Brain pericyte (primary cell): ENCODE results near the gene HNRNPA1.
"Not testable (repeated sequence)": the region's sequence is repeated elsewhere in the genome, so short reads cannot be mapped to it uniquely, and the experiment has no call there.

Experiments used
- DNase-seq: peaks from one replicate; pipeline ENCODE4 v3.0.0-alpha.2; 2012; ENCODE audit warnings: low read depth, low spot score

The HNRNPA1 gene

DNA sequence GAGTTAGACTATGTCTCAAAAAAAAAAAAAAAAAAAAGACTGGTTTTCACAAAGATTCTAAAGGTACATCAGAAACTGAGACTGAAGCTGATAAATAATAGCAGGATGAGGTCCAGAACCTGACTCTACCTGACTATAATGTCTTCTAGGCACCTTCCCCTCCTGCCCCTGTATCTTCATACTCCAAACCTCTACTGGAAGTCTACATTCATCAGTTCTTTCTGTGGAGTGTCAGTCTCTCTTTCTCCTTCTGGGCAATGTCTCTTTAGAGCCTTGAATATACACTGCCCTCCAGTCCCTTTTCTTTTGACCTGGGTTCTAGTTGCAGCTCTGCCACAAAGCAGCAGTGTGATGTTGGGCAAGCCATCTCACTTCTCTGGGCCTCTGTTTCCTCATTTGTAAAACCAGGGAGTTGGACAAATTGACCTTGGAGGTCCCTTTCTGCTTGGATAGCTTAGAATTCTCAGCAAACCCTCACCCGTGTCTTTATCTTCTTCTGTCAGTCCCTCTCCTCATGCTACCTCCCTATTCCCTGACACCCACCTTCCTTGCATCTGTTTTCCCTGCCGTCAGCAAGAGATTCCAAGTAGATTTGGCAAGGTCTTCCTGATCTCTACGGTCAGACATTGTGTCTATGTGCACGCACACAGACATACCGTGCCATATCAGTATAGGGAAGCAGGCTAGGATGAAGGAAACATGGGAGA, 16.0 kb downstream of the HNRNPA1 start:
- no peak for DNase-seq

DNA sequence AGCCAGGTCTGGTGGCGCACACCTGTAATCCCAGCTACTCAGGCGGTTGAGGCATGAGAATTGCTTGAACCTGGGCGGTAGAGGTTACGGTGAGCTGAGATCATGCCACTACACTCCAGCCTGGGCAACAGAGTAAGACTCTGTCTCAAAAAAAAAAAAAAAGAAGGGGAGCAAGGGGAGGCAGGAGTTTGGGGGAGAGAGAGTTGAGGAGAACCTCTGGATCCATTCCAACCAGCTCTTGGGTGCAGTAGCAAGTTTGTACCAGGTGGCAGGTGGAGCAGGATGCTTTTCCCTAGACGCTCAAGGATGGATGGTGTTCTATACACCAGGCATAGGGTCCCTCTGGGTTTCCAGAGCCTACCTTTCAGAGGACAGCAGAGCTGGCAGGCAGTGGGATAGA, 18.4 kb downstream of the HNRNPA1 start:
- DNase-seq = no peak

DNA sequence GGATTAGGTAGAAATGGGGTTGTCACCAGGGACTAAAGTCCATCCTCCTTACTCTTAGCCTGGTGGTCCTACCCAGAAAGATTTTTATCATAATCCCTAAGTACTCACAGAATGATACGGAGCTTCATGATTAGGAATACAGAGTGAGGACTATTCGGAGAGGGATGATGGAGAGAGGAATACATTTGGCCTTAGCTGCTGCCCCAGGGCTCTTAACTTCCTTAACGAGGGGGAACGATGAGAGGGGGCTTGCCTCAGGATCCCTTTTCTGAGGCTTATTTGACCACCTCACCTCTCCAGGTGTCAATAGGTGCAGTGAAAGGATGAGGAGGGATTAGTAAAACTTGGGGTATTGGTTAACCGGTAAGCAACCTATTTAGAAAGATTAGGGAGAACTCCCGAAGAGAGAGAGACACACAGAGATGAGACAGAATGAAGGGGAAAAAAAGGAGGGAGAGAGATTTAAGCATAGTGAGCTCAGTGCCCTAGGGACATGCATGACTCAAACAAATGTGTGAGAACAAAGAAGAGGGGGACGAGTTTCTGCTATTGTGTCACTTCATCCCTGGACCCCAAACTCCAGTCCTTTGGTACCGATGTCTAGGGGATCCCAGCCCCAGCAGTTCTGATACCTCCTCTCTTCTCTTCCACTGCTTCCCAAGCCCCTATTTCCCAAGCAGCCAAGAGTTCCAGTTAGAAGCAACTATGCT, 19.1 kb downstream of the HNRNPA1 start:
- no peak for DNase-seq

DNA sequence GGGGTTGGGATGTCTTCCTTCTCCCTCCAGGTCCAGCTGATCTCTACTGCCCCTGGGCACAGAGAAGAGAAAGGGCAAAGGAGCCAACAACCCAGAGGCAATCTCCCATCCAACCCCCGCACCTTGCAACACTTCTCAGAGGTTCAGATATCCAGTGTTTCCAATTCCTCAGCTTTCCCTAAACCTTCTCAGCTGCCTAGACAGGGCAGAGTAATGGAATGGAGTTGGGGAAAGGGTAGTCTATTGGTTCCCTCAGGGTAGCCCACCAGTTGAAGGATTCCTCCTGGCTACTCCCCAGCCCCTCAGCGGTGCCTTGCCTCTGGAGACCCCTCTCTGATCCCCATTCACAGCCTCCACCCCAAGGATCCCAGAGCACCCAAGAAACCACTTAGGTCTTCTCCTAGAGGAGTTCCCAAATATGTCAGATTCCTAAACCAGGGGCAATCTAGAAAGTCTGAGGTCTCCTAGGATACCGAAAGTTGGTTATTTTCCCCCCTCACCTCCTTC, 19.8 kb downstream of the HNRNPA1 start:
- no peak for DNase-seq

DNA sequence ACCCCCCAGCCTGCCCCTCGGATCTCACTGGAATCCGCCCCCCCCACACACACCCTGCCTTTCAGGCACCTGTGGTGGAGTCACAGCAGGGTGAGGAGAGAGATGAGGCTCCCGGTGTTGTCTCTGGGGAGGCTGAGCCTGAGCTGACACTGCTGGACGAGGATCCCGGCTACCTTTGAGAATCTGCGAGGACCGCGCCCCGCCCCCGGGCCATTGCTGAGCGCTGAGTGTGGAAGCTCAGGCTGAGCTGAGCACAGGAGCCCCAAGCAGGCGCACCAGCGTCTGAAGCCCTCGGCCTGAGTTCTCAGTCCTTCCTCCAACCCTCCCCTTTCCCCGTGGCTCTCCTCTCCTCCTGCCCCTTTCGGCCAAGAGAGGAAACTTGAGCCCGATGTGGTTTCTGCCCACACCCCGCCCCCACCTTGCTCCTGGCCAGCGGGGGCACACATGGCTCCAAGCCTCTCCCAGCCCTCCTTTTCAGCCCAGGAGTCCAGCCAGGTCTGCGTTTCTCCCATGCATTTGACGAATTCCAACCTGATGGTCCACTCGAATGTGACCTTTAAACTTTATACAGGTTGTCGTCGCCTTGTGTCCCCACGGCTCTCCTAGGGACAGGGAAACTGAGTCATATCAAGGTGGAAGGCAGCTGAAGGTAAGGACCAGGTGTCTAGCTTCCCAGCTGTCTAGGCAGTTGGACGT, 20.4 kb downstream of the HNRNPA1 start, which contains the start of gene NFE2:
Gene NFE2 (minus strand): TSS at position 284 of the 696 bp plus-strand sequence. CDS start 5,767 bp downstream, outside the sequence.
- DNase-seq = no peak

DNA sequence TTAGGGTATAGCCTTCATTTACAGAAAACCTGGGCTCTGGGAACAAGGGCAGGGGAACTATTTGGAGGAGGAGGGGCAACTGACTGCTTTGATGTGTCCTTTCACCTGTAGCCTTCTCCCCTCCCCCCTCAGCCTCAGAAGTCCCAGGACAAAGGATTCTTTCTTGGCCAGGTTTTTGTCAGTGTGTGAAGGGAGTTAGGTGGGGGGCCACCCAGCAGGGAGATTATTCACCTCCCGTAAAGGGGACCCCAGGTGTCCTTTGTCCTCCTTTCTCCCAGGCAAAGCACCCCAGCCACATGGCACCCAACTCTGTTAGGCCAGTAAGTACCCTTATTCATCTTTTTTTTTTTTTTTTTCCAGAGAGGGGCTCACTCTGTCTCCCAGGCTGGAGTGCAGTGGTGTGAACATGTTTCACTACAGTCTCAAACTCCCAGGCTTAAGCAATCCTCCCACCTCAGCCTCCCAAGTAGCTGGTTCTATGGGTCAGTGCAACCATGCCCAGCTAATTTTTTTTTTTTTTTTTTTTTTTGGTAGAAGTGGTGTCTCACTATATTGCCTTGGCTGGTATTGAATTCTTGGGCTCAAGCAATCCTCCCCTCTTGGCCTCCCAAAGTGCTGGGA, 21.0 kb downstream of the HNRNPA1 start:
- no peak for DNase-seq

DNA sequence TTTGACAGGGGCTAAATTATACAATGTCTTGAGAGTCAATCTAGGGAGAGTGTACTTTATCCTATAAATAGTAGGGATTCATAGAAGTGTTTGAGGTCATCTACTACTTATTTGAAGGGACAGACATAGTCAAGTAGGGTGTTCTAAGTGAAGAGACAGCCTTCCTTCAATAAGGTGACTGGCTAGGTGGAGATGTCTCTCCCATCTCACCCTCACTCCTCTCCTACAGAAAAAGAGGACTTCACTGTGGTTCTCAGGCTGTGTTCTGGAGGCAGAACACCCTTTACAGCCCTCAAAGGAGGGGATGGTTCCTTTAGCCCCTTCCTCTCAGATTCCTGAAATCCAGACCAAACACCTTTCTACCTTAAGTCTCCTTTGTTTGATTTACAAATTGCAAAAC, 23.1 kb downstream of the HNRNPA1 start:
- DNase-seq = no peak

DNA sequence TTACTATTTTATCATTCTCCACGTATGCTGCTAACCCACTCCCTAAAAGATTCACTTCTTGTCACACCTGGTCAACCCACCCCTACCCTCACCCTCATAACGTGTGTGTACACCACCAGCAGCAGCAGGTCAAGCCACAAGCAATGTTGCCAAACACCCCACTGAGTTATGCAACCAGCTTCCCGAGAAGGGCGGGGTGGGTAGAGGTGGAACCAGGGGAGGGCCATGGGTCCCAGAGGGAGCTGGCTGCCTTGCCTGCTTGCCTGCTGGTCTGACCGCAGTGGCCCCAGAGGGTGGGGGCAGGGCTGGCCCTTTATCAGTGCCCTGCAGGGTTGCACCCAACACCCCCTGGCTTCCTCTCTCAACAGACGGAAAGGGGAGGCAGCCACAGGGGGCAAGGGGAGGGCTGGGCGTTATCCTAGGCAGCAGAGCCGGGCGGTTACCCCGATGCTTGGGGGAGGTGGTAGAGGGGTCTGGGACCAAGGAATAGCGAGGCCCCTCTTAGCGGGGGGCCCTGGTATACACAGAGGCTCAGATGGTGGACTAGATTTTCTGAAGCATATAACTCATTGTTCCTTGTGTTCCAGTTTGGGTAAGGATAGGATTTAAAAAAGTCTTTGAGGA, 23.8 kb downstream of the HNRNPA1 start:
- DNase-seq = no peak

DNA sequence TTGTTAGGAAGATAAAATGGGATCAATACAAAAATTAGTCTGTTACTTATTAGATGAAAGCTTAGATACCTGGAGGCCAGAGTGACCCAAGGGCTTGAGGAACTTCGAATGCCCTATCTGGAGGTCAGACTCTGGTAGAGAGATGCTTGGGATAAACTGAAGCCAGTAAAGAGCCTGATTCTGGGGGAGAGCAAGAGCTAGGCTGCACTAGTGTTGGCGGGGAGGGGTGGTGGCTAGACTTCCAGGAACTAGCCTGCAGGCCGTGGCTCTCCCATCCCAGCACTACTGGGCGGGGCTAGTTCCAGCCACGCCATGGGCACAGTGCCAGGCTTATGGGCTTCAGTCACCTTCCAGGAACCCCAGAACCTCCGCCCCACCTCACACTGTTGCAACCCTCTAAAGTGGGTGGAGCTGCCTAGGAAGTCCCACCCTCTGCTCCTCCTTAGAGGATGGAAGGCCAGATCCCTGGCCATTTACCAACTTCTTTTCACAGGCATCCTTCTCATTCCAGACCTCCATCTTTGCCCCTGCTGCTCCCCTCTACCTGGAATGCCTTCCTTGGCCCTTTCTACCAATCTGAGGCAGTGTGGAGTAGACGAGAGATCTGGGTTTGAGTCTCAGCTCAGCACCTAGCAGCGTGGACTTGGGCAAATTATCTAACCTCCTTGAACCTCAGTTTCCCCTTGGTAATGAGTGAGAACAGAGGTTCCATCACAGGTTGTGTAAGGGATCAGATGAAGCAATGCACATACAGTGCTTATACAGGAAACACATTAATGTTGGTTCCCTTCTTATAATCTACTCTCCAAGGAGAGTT, 26.6 kb downstream of the HNRNPA1 start:
- no peak for DNase-seq

DNA sequence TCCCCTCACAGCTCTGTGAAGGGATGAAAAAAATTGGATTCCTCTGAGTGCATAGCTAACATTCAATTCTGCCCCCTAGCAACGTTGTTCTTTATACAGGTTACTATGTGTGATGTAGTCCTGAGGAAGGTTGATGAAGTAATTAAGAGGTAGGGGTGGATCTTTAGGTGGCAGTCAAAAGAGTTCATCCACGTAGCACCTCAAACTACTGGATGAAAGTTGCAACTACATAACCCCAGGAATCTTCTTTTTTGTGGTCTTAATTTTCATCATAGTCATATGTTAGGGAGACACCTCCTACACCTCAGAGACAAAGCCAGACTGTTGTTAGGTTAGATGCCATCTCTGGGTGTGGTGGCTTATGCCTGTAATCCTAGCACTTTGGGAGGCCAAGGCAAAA, 30.5 kb downstream of the HNRNPA1 start:
- no peak for DNase-seq

DNA sequence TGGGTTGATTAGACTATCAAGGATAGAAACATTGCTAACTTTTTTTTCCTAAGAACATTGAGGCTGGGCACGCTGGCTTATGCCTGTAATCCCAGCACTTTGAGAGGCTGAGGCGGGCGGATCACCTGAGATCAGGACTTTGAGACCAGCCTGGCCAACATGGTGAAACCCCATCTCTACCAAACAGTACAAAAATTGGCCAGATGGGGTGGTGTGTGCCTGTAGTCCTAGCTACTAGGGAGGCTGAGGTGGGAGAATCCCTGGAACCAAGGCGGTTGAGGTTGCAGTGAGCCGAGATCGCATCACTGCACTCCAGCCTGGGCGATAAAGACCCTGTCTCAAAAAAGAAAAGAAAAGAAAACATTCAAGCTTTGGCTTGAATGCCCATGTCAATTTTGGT, 31.8 kb downstream of the HNRNPA1 start:
- not testable (repeated sequence) for DNase-seq

DNA sequence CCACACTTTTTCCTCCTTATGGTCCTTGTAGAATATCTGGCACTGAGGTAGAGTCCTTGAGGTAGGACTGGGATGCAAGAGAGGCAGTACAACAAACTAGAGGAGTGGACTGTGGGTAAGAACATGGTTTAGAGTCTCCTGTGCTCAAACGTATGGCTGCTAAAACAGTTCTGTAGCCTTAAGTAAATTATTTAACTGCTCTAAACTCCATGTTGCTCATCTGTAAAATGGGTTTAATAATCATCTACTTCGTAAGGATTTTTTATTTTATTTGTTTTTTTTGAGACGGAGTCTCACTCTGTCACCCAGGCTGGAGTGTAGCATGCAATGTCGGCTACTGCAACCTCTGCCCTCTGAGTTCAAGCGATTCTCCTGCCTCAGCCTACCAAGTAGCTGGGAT, 40.8 kb downstream of the HNRNPA1 start:
- DNase-seq = no peak

DNA sequence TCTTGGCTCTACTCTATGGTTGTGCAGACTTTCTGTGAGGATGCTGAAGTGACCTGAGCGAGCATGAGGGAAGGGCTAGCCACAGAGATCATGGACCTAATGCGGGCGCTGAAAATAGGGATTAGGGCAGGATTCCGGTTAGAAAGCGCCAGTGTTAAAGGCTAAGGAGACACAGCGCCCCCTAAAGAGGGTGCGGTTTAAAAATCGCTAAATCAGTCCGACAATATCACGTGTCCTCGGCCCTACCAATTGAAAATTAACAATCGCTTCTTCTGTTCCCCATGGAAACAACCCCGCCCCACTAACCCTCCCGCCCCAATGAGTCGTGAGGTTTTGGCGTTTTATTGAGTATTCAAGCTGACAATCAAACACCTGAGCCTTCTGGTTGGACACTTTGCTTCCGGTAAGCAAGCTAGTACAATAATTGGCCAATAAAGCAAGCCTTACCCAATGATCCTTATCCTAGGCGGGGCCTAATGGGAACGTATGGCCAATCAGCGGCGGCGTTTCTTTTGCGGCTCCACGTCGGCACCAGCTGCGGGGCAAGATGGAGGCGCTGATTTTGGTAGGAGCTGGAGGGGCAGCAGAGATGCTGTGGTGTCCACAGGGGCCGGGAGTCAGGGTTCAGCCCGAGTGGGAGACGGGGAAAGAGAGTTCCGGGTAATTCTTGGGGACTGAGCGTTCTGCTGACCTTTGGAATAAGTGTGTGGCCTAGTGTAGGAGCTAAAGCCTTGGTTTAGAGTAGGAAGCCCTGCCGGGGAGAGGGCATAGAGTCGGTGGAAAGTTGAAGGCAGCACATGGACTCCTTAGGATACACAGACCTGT, 44.3 kb downstream of the HNRNPA1 start, which contains the start of gene COPZ1:
Gene COPZ1 (plus strand): TSS at position 515 of the 825 bp plus-strand sequence. CDS start 33 bp downstream, at position 548.
- peak; percentile 97 for DNase-seq

DNA sequence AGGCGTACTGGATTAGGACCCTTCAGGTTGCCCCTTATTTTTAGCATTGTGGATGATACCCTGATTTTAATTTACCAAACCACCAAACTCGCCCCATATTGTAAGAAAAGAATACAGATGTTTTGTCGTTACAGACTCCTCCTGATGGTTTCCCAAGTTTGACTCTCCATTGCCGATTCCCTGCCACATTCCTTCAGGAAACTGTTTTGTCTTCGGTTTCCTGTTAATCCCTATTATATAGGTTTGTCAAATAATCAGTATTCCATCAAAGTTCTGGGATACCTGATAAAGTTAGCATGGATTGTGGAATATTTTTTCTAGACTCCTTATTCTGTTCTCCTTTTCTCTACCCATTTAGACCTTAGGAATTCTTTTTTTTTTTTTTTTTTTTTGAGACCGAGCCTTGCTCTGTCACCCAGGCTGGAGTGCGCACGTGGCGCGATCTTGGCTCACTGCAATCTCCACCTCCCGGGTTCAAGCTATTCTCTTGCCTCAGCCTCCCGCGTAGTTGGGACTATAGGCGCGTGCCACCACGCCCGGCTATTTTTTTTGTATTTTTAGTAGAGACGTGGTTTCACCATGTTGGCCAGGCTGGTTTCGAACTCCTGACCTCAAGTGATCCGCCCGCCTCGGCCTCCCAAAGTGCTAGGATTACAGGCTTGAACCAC, 45.0 kb downstream of the HNRNPA1 start:
- DNase-seq = not testable (repeated sequence)

DNA sequence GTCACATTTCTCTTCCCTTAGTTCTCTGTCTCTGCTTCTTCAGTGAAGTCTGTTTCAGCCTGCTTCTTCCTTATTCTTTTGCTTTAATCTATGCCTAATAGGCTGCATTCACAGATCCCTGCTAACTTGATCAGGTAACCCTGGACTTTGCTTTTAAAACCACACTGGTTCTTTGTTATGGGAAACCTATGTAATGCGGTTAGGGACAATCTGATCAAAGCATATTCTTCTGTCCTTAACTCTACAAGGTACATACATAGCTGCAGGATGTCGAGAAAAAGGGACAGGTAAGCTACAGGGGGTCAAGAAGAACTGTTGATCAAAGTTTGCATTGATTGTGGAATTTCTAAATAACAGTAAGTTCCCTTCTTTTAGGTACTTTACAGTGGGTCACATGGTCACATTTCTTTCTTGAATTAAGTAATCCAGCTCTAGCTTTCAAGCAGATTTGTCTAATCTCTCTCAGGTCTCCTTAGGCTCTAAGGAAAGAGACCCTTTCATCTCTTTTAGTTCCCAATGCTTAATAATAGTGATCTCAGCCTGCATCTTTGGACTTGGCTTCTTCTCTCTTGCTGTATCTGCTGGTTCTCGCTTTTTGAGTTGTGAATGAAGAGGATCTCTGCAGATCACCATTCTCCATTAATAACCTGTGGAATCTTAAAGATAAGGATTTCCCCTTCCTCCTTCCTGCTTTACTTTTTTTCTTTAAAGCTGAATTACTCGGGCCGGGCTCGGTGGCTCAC, 48.2 kb downstream of the HNRNPA1 start:
- no peak for DNase-seq

DNA sequence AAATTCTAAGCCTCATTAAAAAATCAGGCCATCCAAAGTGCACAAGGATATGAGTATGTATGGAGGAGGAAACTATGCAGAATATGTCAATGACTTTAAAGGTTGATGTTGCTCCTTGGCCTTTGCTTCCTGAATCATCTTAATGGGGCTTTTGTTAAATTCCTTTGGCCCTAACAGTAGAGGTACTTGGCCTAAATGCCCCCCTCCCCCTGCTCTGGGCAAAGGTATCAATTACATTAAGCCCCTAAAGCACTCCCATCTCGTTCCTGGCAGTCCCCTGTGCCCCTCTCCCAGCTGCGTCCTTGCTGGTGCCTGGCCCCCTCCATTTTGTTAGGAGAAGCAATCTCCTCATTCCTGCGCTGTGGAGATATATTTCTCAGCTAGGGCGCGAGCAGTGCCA, 49.2 kb downstream of the HNRNPA1 start:
- no peak for DNase-seq

DNA sequence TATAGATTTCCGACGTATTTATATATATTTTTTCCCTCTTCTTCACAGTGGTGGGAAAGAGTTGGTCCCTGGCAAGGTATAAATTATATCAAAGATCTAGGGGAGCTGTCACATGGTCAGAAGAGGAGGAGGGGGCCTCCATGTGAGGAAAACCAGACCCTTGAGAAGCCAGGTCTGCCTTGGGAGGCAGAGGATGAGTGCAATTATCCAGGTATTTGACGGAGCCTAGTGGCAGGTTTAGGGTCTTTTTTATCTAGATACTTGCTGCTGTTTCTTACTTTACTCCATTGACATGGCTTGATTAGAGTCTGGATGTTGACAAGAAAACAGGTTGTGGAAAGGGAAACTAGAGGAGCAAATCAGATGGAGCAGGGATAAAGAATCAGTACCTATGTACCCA, 49.9 kb downstream of the HNRNPA1 start:
- DNase-seq = no peak

DNA sequence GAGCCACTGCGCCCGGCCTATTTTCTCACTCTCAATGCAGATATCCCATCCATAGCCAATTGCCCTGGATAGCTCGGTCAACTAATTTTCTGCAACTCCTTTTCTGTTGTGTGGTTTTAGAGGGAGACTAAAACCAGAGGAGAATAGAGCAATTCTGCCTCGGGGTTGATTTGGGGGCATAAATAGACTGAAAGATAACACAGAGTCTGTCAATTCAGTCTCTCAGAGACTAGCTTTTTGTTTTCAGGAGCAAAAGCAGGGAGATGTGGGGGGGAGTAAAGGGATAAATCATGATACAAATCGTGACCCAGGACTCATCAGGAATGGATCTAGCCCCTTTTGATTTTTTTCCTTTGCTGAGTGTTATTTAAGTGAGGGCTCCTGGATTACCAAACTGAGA, 50.9 kb downstream of the HNRNPA1 start:
- DNase-seq = no peak
